SK-N-SH (cell line): Measurements from ENCODE around the gene TOR4A. TPM values are rescaled to one million over a fixed set of nuclear protein-coding genes. Genes with fewer than 3 reads are reported as not detected.

Source experiments
- CTCF ChIA-PET: fragments of 300-600, 350-600 bp; formaldehyde crosslinking; extraction: SDS; loops from one replicate; lab custom pipeline; 2021; lab: Yijun Ruan, JAX
- POLR2A ChIA-PET: fragments of 350-600 bp; sonication (Branson Sonifier 250); formaldehyde crosslinking; extraction: SDS; loops from one replicate; lab custom pipeline; 2020; ENCODE audit warnings: antibody characterized with exemption, inconsistent platforms; lab: Yijun Ruan, JAX
- DNase-seq: peaks from one replicate; pipeline ENCODE4 v3.0.0; 2012
- H2AFZ ChIP-seq: fragments of 200-600 bp; sonication (generic); 2 replicates; pipeline ENCODE4 v1.8.1; 2016; ENCODE audit warnings: antibody characterized with exemption, mild to moderate bottlenecking, low read depth
- H3F3A ChIP-seq: fragments of 200-600 bp; sonication (generic); replicated peaks from 2 replicates; pipeline ENCODE3; 2016; ENCODE audit warnings: antibody characterized with exemption, mild to moderate bottlenecking; ENCODE audit not compliant: insufficient read depth
- H3K27ac ChIP-seq, 2 experiments: fragments of 200-500 bp in 1 of 2; fragments of 200-600 bp in 1 of 2; sonication (Bioruptor generic) in 1 of 2; sonication (generic), shearing (Covaris generic) in 1 of 2; 2 replicates each; pipeline versions ENCODE4 v1.5.1 to v1.6.1; 2014 to 2016; ENCODE audit warnings: low read depth in 2 of 2, inconsistent platforms in 1 of 2, low read length in 1 of 2, mild to moderate bottlenecking in 1 of 2, mixed read lengths in 1 of 2
- H3K27me3 ChIP-seq: fragments of 200-600 bp; sonication (generic), shearing (Covaris generic); 2 replicates; pipeline ENCODE4 v1.6.1; 2016; ENCODE audit warnings: mixed run types; ENCODE audit not compliant: insufficient read depth
- H3K36me3 ChIP-seq, 2 experiments: fragments of 200-500 bp in 1 of 2; fragments of 200-600 bp in 1 of 2; sonication (Bioruptor generic) in 1 of 2; sonication (generic) in 1 of 2; replicated peaks in 1 of 2; 2 replicates each; pipeline versions ENCODE3 to v1.5.1; 2014 to 2016; ENCODE audit warnings: low read length in 1 of 2, mild to moderate bottlenecking in 1 of 2; ENCODE audit not compliant: insufficient read depth in 2 of 2, control insufficient read depth in 1 of 2
- H3K4me1 ChIP-seq, 2 experiments: fragments of 200-500 bp in 1 of 2; fragments of 200-600 bp in 1 of 2; sonication (Bioruptor generic) in 1 of 2; sonication (generic), shearing (Covaris generic) in 1 of 2; 2 replicates each; pipeline versions ENCODE4 v1.5.1 to v1.6.1; 2014 to 2016; ENCODE audit warnings: low read depth in 1 of 2, low read length in 1 of 2, mixed run types in 1 of 2; ENCODE audit not compliant: insufficient read depth in 2 of 2, control insufficient read depth in 1 of 2
- H3K4me2 ChIP-seq: fragments of 200-600 bp; sonication (generic), shearing (Covaris generic); 2 replicates; pipeline ENCODE4 v1.6.1; 2017; ENCODE audit warnings: mixed run types
- H3K4me3 ChIP-seq, 2 experiments: fragments of 200-500 bp in 1 of 2; fragments of 200-600 bp in 1 of 2; sonication (Bioruptor generic) in 1 of 2; sonication (generic), shearing (Covaris generic) in 1 of 2; 2 replicates each; pipeline versions ENCODE4 v1.5.1 to v1.8.1; 2014 to 2016; ENCODE audit warnings: low read depth in 2 of 2, inconsistent platforms in 1 of 2, low read length in 1 of 2, mild to moderate bottlenecking in 1 of 2, mixed read lengths in 1 of 2, moderate library complexity in 1 of 2
- H3K79me2 ChIP-seq: fragments of 200-600 bp; sonication (generic); 2 replicates; pipeline ENCODE4 v1.8.1; 2017; ENCODE audit warnings: mild to moderate bottlenecking; ENCODE audit not compliant: insufficient read depth
- H3K9ac ChIP-seq: fragments of 200-600 bp; sonication (generic); 2 replicates; pipeline ENCODE4 v1.6.1; 2017; ENCODE audit warnings: mixed run types
- H3K9me2 ChIP-seq: fragments of 200-600 bp; sonication (generic); 2 replicates; pipeline ENCODE4 v1.6.1; 2017; ENCODE audit warnings: mixed run types
- H3K9me3 ChIP-seq: fragments of 200-600 bp; sonication (generic); 2 replicates; pipeline ENCODE4 v1.6.1; 2017; ENCODE audit warnings: mixed run types, mild to moderate bottlenecking, moderate library complexity
- H4K20me1 ChIP-seq: fragments of 200-600 bp; sonication (generic); 2 replicates; pipeline ENCODE4 v1.6.1; 2017; ENCODE audit warnings: mild to moderate bottlenecking, mixed run types; ENCODE audit not compliant: insufficient read depth
- CHD2 ChIP-seq: fragments of 150-350 bp; IDR thresholded peaks from 2 replicates; pipeline ENCODE4 v1.6.1; 2018; ENCODE audit warnings: low read length; ENCODE audit not compliant: partially characterized antibody
- CTCF ChIP-seq: fragments of 200-600 bp; sonication (generic); IDR thresholded peaks from 2 replicates; pipeline ENCODE4 v1.6.1; 2017; ENCODE audit warnings: antibody characterized with exemption, mild to moderate bottlenecking, moderate library complexity
- EP300 ChIP-seq, 2 experiments: IDR thresholded peaks; 2 replicates each; pipeline versions ENCODE4 v1.4.0 to v1.6.1; 2012; ENCODE audit warnings: borderline replicate concordance in 1 of 2, low read depth in 1 of 2, low read length in 1 of 2
- GABPA ChIP-seq: IDR thresholded peaks from 2 replicates; pipeline ENCODE4 v1.4.0; 2012; ENCODE audit warnings: low read depth, mild to moderate bottlenecking
- GATA2 ChIP-seq: sonication (generic); formaldehyde crosslinking; IDR thresholded peaks from 2 replicates; pipeline ENCODE4 v1.5.0; 2020; ENCODE audit warnings: mild to moderate bottlenecking, missing genetic modification reagents
- JUND ChIP-seq: IDR thresholded peaks from 2 replicates; pipeline ENCODE4 v1.4.0; 2012
- MAX ChIP-seq: IDR thresholded peaks from 2 replicates; pipeline ENCODE4 v1.4.0; 2012; ENCODE audit warnings: low read depth
- NFIC ChIP-seq: IDR thresholded peaks from 2 replicates; pipeline ENCODE4 v1.4.0; 2012; ENCODE audit warnings: borderline replicate concordance
- NRF1 ChIP-seq: IDR thresholded peaks from 2 replicates; pipeline ENCODE4 v1.6.1; 2012; ENCODE audit warnings: low read depth, mild to moderate bottlenecking, low read length
- PBX3 ChIP-seq: IDR thresholded peaks from 2 replicates; pipeline ENCODE4; 2012
- RFX5 ChIP-seq: IDR thresholded peaks from 2 replicates; pipeline ENCODE4 v1.6.1; 2012; ENCODE audit warnings: mild to moderate bottlenecking, improper control_type of control experiment, low read length
- RXRA ChIP-seq: IDR thresholded peaks from 2 replicates; pipeline ENCODE4 v1.4.0; 2012; ENCODE audit warnings: low read depth, mild to moderate bottlenecking, borderline replicate concordance
- SIN3A ChIP-seq: IDR thresholded peaks from 2 replicates; pipeline ENCODE4 v1.6.1; 2012; ENCODE audit warnings: low read depth, mild to moderate bottlenecking, low read length, moderate library complexity, borderline replicate concordance
- SMC3 ChIP-seq: IDR thresholded peaks from 2 replicates; pipeline ENCODE4 v1.6.1; 2012; ENCODE audit warnings: low read depth, low read length, improper control_type of control experiment
- TCF12 ChIP-seq: IDR thresholded peaks from 2 replicates; pipeline ENCODE4 v1.4.0; 2012
- YY1 ChIP-seq: IDR thresholded peaks from 2 replicates; pipeline ENCODE4 v1.4.0; 2012; ENCODE audit warnings: low read depth, mild to moderate bottlenecking
- ZBTB33 ChIP-seq: IDR thresholded peaks from 2 replicates; pipeline ENCODE4 v1.4.0; 2012; ENCODE audit warnings: low read depth, borderline replicate concordance
- WGBS: methylation state at CpG from one replicate; pipeline ENCODE4 v1.1.6; 2017; ENCODE audit warnings: low lambda C conversion rate; 5-methylcytosine and 5-hydroxymethylcytosine counted together
- polyA plus RNA-seq, 3 experiments: library from polyadenylated mRNA; depleted of rRNA; stranded (reverse); fragments of >200 nt; gene quantifications; 2 replicates each; pipeline ENCODE4 v1.2.3, GENCODE V29; 2012

The TOR4A gene
- polyA plus RNA-seq, 1 of the 3 experiments (the other 2 are of a cell fraction) = 0.81 TPM

- no peaks in the 10 kb centered on the region for H3K27me3 ChIP-seq
- H2AFZ ChIP-seq = no peak overlapping the region
- no peak overlapping the region for H3K4me2 ChIP-seq
- H3K9me3 ChIP-seq = no peaks in the 10 kb centered on the region
- no peak overlapping the region; a peak in 1 of 4 replicates for H3K4me3 ChIP-seq
- H3K9me2 ChIP-seq = no peaks in the 10 kb centered on the region
- peaks cover 4% of the 10 kb centered on the region for H3F3A ChIP-seq
- CTCF ChIA-PET = interaction anchor here (1.0 to 5.7 kb wide), 8 partner anchors 10 to 195 kb away, joined by 3 to 74 read pairs (median 8); partner anchors contain the start of genes EXD3 and NOXA1
- 96% methylated on average over 17 of the region's 23 CpGs for WGBS
- no peaks in the 10 kb centered on the region for H4K20me1 ChIP-seq
- H3K79me2 ChIP-seq = no peaks in the 10 kb centered on the region
- H3K9ac ChIP-seq = no peak overlapping the region
- no peak overlapping the region for H3K27ac ChIP-seq
- peak; percentile 20 for DNase-seq
- peaks cover 0 to 24% of the 10 kb centered on the region in 2 experiments; a peak in 2 of 4 replicates for H3K4me1 ChIP-seq
- H3K36me3 ChIP-seq = no peaks in the 10 kb centered on the region
- TF ChIP-seq RXRA (no peak), SMC3 (no peak), NFIC (no peak), SIN3A (no peak), RFX5 (no peak), PBX3 (no peak), YY1 (no peak), NRF1 (no peak)
- POLR2A ChIA-PET = no interaction called here
These were observed 25.8 kb downstream of the TOR4A start for GRCh38 chr9:137303151-137303892.

- CTCF ChIA-PET = interaction anchor here (1.2 to 5.7 kb wide), 5 partner anchors 9 to 104 kb away, joined by 5 to 74 read pairs (median 6); no protein-coding TSS in a partner anchor
- WGBS = over 99% methylated on average over 18 of the region's 22 CpGs
- peaks cover 4% of the 10 kb centered on the region for H3F3A ChIP-seq
- H3K27ac ChIP-seq = no peak overlapping the region
- H3K4me3 ChIP-seq = no peak overlapping the region
- no peak overlapping the region for H3K9ac ChIP-seq
- TF ChIP-seq PBX3 (no peak), NFIC (no peak), CTCF (no peak), TCF12 (no peak), MAX (no peak), CHD2 (no peak), GATA2 (CRISPR knock-in tag) (no peak), SIN3A (no peak), ZBTB33 (no peak), EP300 (IDR thresholded peaks at IDR 0.05; ENCODE audit: borderline replicate concordance in 1 of 2, low read depth in 1 of 2, low read length in 1 of 2) (no peak), JUND (no peak), GABPA (no peak), RXRA (no peak)
- no peaks in the 10 kb centered on the region for H3K36me3 ChIP-seq
- no peaks in the 10 kb centered on the region for H3K9me3 ChIP-seq
- POLR2A ChIA-PET = no interaction called here
- H3K4me1 ChIP-seq = peaks cover 0 to 24% of the 10 kb centered on the region in 2 experiments; a peak in 2 of 4 replicates
- H4K20me1 ChIP-seq = no peaks in the 10 kb centered on the region
- H3K27me3 ChIP-seq = no peaks in the 10 kb centered on the region
- H3K4me2 ChIP-seq = no peak overlapping the region
- H3K79me2 ChIP-seq = no peaks in the 10 kb centered on the region
- H2AFZ ChIP-seq = no peak overlapping the region
- no peaks in the 10 kb centered on the region for H3K9me2 ChIP-seq
- peak; percentile 15 for DNase-seq
These were observed 26.4 kb downstream of the TOR4A start for GRCh38 chr9:137303893-137304382.
